PC-9 (cell line): ENCODE measurements around the gene CLCF1. TPM values are rescaled to one million over a fixed set of nuclear protein-coding genes. Genes with fewer than 3 reads are reported as not detected.

ENCODE experiments used
- BruUV-seq: library from RNA; stranded (reverse); fragments of 400-500 nt; replicated peaks from 2 replicates; lab custom pipeline; 2021; lab: Mats Ljungman, UMichigan
- CTCF ChIA-PET: fragments of 300-600 bp; sonication (Branson Sonifier 250); formaldehyde crosslinking; loops from one replicate; lab custom pipeline; 2022; ENCODE audit warnings: antibody characterized with exemption; lab: Charles Lee
- POLR2A ChIA-PET: fragments of 300-600 bp; sonication (Branson Sonifier 250); formaldehyde crosslinking; loops from one replicate; lab custom pipeline; 2022; ENCODE audit warnings: antibody characterized with exemption; ENCODE audit not compliant: unreplicated experiment; lab: Charles Lee
- DNase-seq, 2 experiments: peaks; one replicate each; pipeline versions ENCODE4 v3.0.0 to v3.0.0-alpha.2; 2015 to 2022; ENCODE audit warnings: mixed read lengths in 1 of 2
- H2AFZ ChIP-seq: fragments of 200-600 bp; sonication (generic); 2 replicates; pipeline ENCODE4 v1.8.1; 2017; ENCODE audit warnings: antibody characterized with exemption
- H3F3A ChIP-seq: fragments of 200-600 bp; sonication (generic); 2 replicates; pipeline ENCODE4 v1.8.1; 2017; ENCODE audit warnings: antibody characterized with exemption, mild to moderate bottlenecking, low read depth; ENCODE audit not compliant: insufficient read depth
- H3K27ac ChIP-seq: fragments of 200-600 bp; sonication (generic); 2 replicates; pipeline ENCODE4 v1.6.1; 2016; ENCODE audit warnings: mixed run types
- H3K27me3 ChIP-seq: fragments of 200-600 bp; sonication (generic); 2 replicates; pipeline ENCODE4 v1.6.1; 2016; ENCODE audit warnings: low read depth, mixed run types; ENCODE audit not compliant: insufficient read depth
- H3K36me3 ChIP-seq: fragments of 200-600 bp; sonication (generic); 2 replicates; pipeline ENCODE4 v1.6.1; 2016; ENCODE audit warnings: low read depth, mixed run types
- H3K4me1 ChIP-seq: fragments of 200-600 bp; sonication (generic); replicated peaks from 2 replicates; pipeline ENCODE4 v1.6.1; 2016; ENCODE audit warnings: mixed run types; ENCODE audit not compliant: insufficient read depth
- H3K4me2 ChIP-seq: fragments of 200-600 bp; sonication (generic); 2 replicates; pipeline ENCODE4 v1.6.1; 2017; ENCODE audit warnings: mixed run types
- H3K4me3 ChIP-seq: fragments of 200-600 bp; sonication (generic); 2 replicates; pipeline ENCODE4 v1.6.1; 2016; ENCODE audit warnings: mixed run types
- H3K79me2 ChIP-seq: fragments of 200-600 bp; sonication (generic); 2 replicates; pipeline ENCODE4 v1.6.1; 2017; ENCODE audit warnings: low read depth, mixed run types
- H3K9me2 ChIP-seq: fragments of 200-600 bp; sonication (generic); 2 replicates; pipeline ENCODE4 v1.8.1; 2017; ENCODE audit warnings: mild to moderate bottlenecking; ENCODE audit not compliant: insufficient read depth
- H3K9me3 ChIP-seq: fragments of 200-600 bp; sonication (generic); 2 replicates; pipeline ENCODE4 v1.8.1; 2016; ENCODE audit warnings: low read depth; ENCODE audit not compliant: insufficient read depth
- H4K20me1 ChIP-seq: fragments of 200-600 bp; sonication (generic); 2 replicates; pipeline ENCODE4 v1.8.1; 2017; ENCODE audit not compliant: insufficient read depth
- CTCF ChIP-seq: fragments of 200-600 bp; sonication (generic); conservative IDR thresholded peaks from 2 replicates; pipeline ENCODE4 v1.6.1; 2017; ENCODE audit warnings: mixed run types, antibody characterized with exemption, mild to moderate bottlenecking, moderate library complexity
- EZH2 ChIP-seq: fragments of 200-600 bp; sonication (generic); IDR thresholded peaks from 2 replicates; pipeline ENCODE4 v1.8.0; 2017; ENCODE audit warnings: antibody characterized with exemption, low read depth
- intact Hi-C: fragments of 100-400 bp; cut with micrococcal nuclease; formaldehyde crosslinking; loops from one replicate; pipeline ENCODE4 v1.10.0; 2022; ENCODE audit not compliant: unreplicated experiment
- total RNA-seq: library from RNA; stranded (reverse); gene quantifications from 2 replicates; pipeline ENCODE4 v1.2.3, GENCODE V29; 2021

CLCF1 gene
- total RNA-seq, 1 experiment from 2014 or later = 17.0 TPM

- Histone ChIP-seq H3K36me3 (0 out of 2 replicates have a peak, but pooled peaks cover 6% of the 10 kb centered on the region), H3K4me1 (peaks cover 14% of the 10 kb centered on the region), H3K79me2 (peaks cover 20% of the 10 kb centered on the region), H3K27ac (no peak overlapping the region), H4K20me1 (peaks cover 3% of the 10 kb centered on the region; the same call in 1 of the 2 replicates), H3K9me2 (no peaks in the 10 kb centered on the region), H3F3A (peaks cover 20% of the 10 kb centered on the region; the same call in 1 of the 2 replicates), H3K9me3 (no peaks in the 10 kb centered on the region), H3K27me3 (no peaks in the 10 kb centered on the region), H3K4me2 (peak overlapping the region; percentile 87), H2AFZ (no peak overlapping the region), H3K4me3 (peak overlapping the region; percentile 99)
- TSS peak; percentile 37 for BruUV-seq
- TF ChIP-seq CTCF (no peak), EZH2 (no peak)
- ChIA-PET CTCF (interaction anchor here (1.3 kb wide), 1 partner anchor 67 kb away, joined by 9 read pairs; the partner anchor contains the start of gene TMEM134), POLR2A (no interaction called here)
- intact Hi-C loops = loop anchor here (2.0 kb wide), 2 partner anchors 68 to 106 kb away; partner anchors contain the start of gene TMEM134
- no peak for DNase-seq
Measured at GRCh38 chr11:67400251-67400941, 27.0 kb upstream of the CLCF1 start.

- ChIA-PET CTCF (no interaction called here), POLR2A (interaction anchor here (0.5 kb wide), 1 partner anchor 40 kb away, joined by 3 read pairs; no protein-coding TSS in a partner anchor)
- no peak overlapping the region for H3K27ac ChIP-seq
- H4K20me1 ChIP-seq = peaks cover 3% of the 10 kb centered on the region; the same call in 1 of the 2 replicates
- no peaks in the 10 kb centered on the region for H3K9me2 ChIP-seq
- H3K9me3 ChIP-seq = no peaks in the 10 kb centered on the region
- TF ChIP-seq EZH2 (no peak), CTCF (no peak)
- no TSS peak for BruUV-seq
- no peaks in the 10 kb centered on the region for H3K27me3 ChIP-seq
- H3K79me2 ChIP-seq = peaks cover 20% of the 10 kb centered on the region
- intact Hi-C loops = no loop called here
- H3K4me3 ChIP-seq = no peak overlapping the region
- DNase-seq = no peak
- H3K36me3 ChIP-seq = 0 out of 2 replicates have a peak, but pooled peaks cover 6% of the 10 kb centered on the region
- no peak overlapping the region for H3K4me2 ChIP-seq
- peaks cover 14% of the 10 kb centered on the region for H3K4me1 ChIP-seq
- no peak overlapping the region for H2AFZ ChIP-seq
- H3F3A ChIP-seq = peaks cover 26% of the 10 kb centered on the region; the same call in 1 of the 2 replicates
Measured at GRCh38 chr11:67398661-67399563, 25.5 kb upstream of the CLCF1 start.

GRCh38 chr11:67397986-67398660 lies 24.7 kb upstream of the CLCF1 start:
- H3K4me2 ChIP-seq = no peak overlapping the region
- no peak overlapping the region for H3K4me3 ChIP-seq
- no TSS peak for BruUV-seq
- DNase-seq = no peak
- 0 out of 2 replicates have a peak, but pooled peaks cover 6% of the 10 kb centered on the region for H3K36me3 ChIP-seq
- no peak overlapping the region for H3K27ac ChIP-seq
- H4K20me1 ChIP-seq = peaks cover 3% of the 10 kb centered on the region; the same call in 1 of the 2 replicates
- H3K27me3 ChIP-seq = no peaks in the 10 kb centered on the region
- H3F3A ChIP-seq = peaks cover 26% of the 10 kb centered on the region; the same call in 1 of the 2 replicates
- no peak overlapping the region for H2AFZ ChIP-seq
- intact Hi-C loops = no loop called here
- ChIA-PET POLR2A (interaction anchor here (0.5 to 0.6 kb wide), 2 partner anchors 41 to 45 kb away, joined by 3 read pairs; no protein-coding TSS in a partner anchor), CTCF (no interaction called here)
- TF ChIP-seq EZH2 (no peak), CTCF (no peak)
- H3K9me3 ChIP-seq = no peaks in the 10 kb centered on the region
- H3K79me2 ChIP-seq = peaks cover 20% of the 10 kb centered on the region
- H3K9me2 ChIP-seq = no peaks in the 10 kb centered on the region
- peaks cover 14% of the 10 kb centered on the region for H3K4me1 ChIP-seq
